DOHH2 (cell line): ENCODE data around the gene SLC66A3.

Experiments used
- H3F3A ChIP-seq: fragments of 200-600 bp; sonication (generic), shearing (Covaris generic); 2 replicates; pipeline ENCODE4 v1.6.0; 2016; ENCODE audit warnings: antibody characterized with exemption, mild to moderate bottlenecking; ENCODE audit not compliant: control insufficient read depth, insufficient read depth
- H3K27ac ChIP-seq: fragments of 200-600 bp; sonication (generic); 2 replicates; pipeline ENCODE4 v1.5.1; 2014; ENCODE audit warnings: low read depth, mild to moderate bottlenecking, low read length, moderate library complexity
- H3K27me3 ChIP-seq: fragments of 200-600 bp; sonication (generic); 2 replicates; pipeline ENCODE4 v1.6.1; 2014; ENCODE audit warnings: mild to moderate bottlenecking, low read length, mixed read lengths; ENCODE audit not compliant: control insufficient read depth
- H3K36me3 ChIP-seq: fragments of 200-600 bp; sonication (generic); 2 replicates; pipeline ENCODE4 v1.6.1; 2014; ENCODE audit warnings: mild to moderate bottlenecking, low read length, moderate library complexity, mixed read lengths; ENCODE audit not compliant: control insufficient read depth
- H3K4me1 ChIP-seq: fragments of 200-600 bp; sonication (generic); 2 replicates; pipeline ENCODE4 v1.6.1; 2014; ENCODE audit warnings: mild to moderate bottlenecking, low read length, mixed read lengths; ENCODE audit not compliant: control insufficient read depth
- H3K4me2 ChIP-seq: fragments of 200-600 bp; sonication (generic); 2 replicates; pipeline ENCODE4 v1.6.0; 2014; ENCODE audit warnings: mild to moderate bottlenecking, low read length, moderate library complexity
- H3K4me3 ChIP-seq: fragments of 200-600 bp; sonication (generic); 2 replicates; pipeline ENCODE4 v1.5.1; 2014; ENCODE audit warnings: mild to moderate bottlenecking, low read length, mixed read lengths
- H3K79me2 ChIP-seq: fragments of 200-600 bp; sonication (generic); 2 replicates; pipeline ENCODE4 v1.6.1; 2014; ENCODE audit warnings: mild to moderate bottlenecking, low read length, mixed read lengths; ENCODE audit not compliant: control insufficient read depth
- H3K9me2 ChIP-seq: fragments of 200-600 bp; sonication (generic); replicated peaks from 2 replicates; pipeline ENCODE4 v1.6.1; 2014; ENCODE audit warnings: mild to moderate bottlenecking, low read length, mixed read lengths; ENCODE audit not compliant: control insufficient read depth
- H3K9me3 ChIP-seq: fragments of 200-600 bp; sonication (generic); 2 replicates; pipeline ENCODE4 v1.6.1; 2014; ENCODE audit warnings: antibody characterized with exemption, low read length, mixed read lengths; ENCODE audit not compliant: control insufficient read depth, insufficient read depth
- H4K20me1 ChIP-seq: fragments of 200-600 bp; sonication (generic); 2 replicates; pipeline ENCODE4 v1.6.0; 2014; ENCODE audit warnings: low read depth, mild to moderate bottlenecking, antibody characterized with exemption, low read length, moderate library complexity; ENCODE audit not compliant: control insufficient read depth, insufficient read depth
- EZH2phosphoT487 ChIP-seq: fragments of 200-600 bp; sonication (generic); IDR thresholded peaks from 2 replicates; pipeline ENCODE4 v1.6.1; 2017; ENCODE audit warnings: borderline replicate concordance, mild to moderate bottlenecking, antibody characterized with exemption, low read length, moderate library complexity, mixed read lengths
- TF ChIP-seq, protein P1 (sequence below): fragments of 200-600 bp; sonication (generic); IDR thresholded peaks from one replicate; pipeline ENCODE4 v1.5.1; 2014; ENCODE audit warnings: antibody characterized with exemption, mild to moderate bottlenecking, low read depth, low read length; ENCODE audit not compliant: poor library complexity, severe bottlenecking

Gene SLC66A3

DNA sequence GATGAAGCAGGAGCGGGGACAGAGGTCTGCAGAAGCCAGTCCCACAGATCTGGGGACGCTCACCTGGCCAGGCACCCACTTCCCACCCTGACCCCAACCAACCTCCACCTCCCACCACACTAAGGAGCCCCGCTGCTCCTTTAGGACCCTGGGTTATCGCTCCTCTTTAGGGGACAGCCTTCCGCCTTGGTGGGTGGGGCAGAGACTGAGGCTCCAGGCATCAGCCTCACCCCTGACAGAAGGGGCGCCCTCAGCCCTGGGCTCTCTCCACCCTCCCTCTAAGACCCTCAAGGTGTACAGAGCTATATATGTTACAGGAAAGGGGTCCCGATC is 33.5 kb upstream of the SLC66A3 start:
- no peaks in the 10 kb centered on the region for H4K20me1 ChIP-seq
- no peak overlapping the region for H3K4me2 ChIP-seq
- H3K9me3 ChIP-seq, result no peaks in the 10 kb centered on the region
- TF ChIP-seq, protein P1, sequence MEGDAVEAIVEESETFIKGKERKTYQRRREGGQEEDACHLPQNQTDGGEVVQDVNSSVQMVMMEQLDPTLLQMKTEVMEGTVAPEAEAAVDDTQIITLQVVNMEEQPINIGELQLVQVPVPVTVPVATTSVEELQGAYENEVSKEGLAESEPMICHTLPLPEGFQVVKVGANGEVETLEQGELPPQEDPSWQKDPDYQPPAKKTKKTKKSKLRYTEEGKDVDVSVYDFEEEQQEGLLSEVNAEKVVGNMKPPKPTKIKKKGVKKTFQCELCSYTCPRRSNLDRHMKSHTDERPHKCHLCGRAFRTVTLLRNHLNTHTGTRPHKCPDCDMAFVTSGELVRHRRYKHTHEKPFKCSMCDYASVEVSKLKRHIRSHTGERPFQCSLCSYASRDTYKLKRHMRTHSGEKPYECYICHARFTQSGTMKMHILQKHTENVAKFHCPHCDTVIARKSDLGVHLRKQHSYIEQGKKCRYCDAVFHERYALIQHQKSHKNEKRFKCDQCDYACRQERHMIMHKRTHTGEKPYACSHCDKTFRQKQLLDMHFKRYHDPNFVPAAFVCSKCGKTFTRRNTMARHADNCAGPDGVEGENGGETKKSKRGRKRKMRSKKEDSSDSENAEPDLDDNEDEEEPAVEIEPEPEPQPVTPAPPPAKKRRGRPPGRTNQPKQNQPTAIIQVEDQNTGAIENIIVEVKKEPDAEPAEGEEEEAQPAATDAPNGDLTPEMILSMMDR, result no peak
- TF ChIP-seq EZH2phosphoT487, result no peak
- no peaks in the 10 kb centered on the region for H3K9me2 ChIP-seq
- H3F3A ChIP-seq, result no peaks in the 10 kb centered on the region
- H3K27me3 ChIP-seq, result no peaks in the 10 kb centered on the region; the same call in none of the 2 replicates
- H3K79me2 ChIP-seq, result no peaks in the 10 kb centered on the region
- H3K27ac ChIP-seq, result no peak overlapping the region
- peaks cover 11% of the 10 kb centered on the region for H3K4me1 ChIP-seq
- no peaks in the 10 kb centered on the region for H3K36me3 ChIP-seq
- H3K4me3 ChIP-seq, result no peak overlapping the region

- no peak for TF ChIP-seq EZH2phosphoT487
- TF ChIP-seq, protein P1, result no peak
- no peaks in the 10 kb centered on the region; the same call in none of the 2 replicates for H3K27me3 ChIP-seq
- H3K9me2 ChIP-seq, result no peaks in the 10 kb centered on the region
These were observed 32.9 kb upstream of the SLC66A3 start for GRCh38 chr2:11122380-11122779.

GRCh38 chr2:11123001-11123809 is 32.1 kb upstream of the SLC66A3 start:
- no peaks in the 10 kb centered on the region for H4K20me1 ChIP-seq
- no peaks in the 10 kb centered on the region for H3K79me2 ChIP-seq
- TF ChIP-seq, protein P1, result no peak
- no peak for TF ChIP-seq EZH2phosphoT487
- no peaks in the 10 kb centered on the region for H3K36me3 ChIP-seq
- H3K4me2 ChIP-seq, result no peak overlapping the region
- H3K4me3 ChIP-seq, result no peak overlapping the region
- no peaks in the 10 kb centered on the region for H3F3A ChIP-seq
- H3K27ac ChIP-seq, result no peak overlapping the region
- H3K4me1 ChIP-seq, result peaks cover 11% of the 10 kb centered on the region
- H3K9me3 ChIP-seq, result no peaks in the 10 kb centered on the region
- peaks cover 1% of the 10 kb centered on the region for H3K27me3 ChIP-seq
- no peaks in the 10 kb centered on the region for H3K9me2 ChIP-seq

More at GRCh38 chr2:11122380-11122779, 32.9 kb upstream of the SLC66A3 start:
- Histone ChIP-seq H3K36me3 (no peaks in the 10 kb centered on the region), H3K79me2 (no peaks in the 10 kb centered on the region), H4K20me1 (no peaks in the 10 kb centered on the region), H3K4me3 (no peak overlapping the region), H3K27ac (no peak overlapping the region), H3K4me1 (peaks cover 11% of the 10 kb centered on the region), H3F3A (no peaks in the 10 kb centered on the region), H3K4me2 (no peak overlapping the region), H3K9me3 (no peaks in the 10 kb centered on the region)
